Lower leg skin (tissue), 3 donors: ENCODE results near the gene PRMT2.

ENCODE experiments used
- POLR2A ChIP-seq, 2 donors: fragments of 450-650 bp; IDR thresholded peaks; one replicate each; pipeline ENCODE4 v1.6.1; 2016 to 2017; ENCODE audit warnings: antibody characterized with exemption in 2 of 2, mild to moderate bottlenecking in 1 of 2, moderate library complexity in 1 of 2
- TF ChIP-seq, protein P1 (sequence below), 3 donors: fragments of 450-650 bp; IDR thresholded peaks; one replicate each; pipeline ENCODE4 v1.5.1; 2016; ENCODE audit warnings: antibody characterized with exemption in 3 of 3, mild to moderate bottlenecking in 3 of 3, moderate library complexity in 2 of 3

DNA sequence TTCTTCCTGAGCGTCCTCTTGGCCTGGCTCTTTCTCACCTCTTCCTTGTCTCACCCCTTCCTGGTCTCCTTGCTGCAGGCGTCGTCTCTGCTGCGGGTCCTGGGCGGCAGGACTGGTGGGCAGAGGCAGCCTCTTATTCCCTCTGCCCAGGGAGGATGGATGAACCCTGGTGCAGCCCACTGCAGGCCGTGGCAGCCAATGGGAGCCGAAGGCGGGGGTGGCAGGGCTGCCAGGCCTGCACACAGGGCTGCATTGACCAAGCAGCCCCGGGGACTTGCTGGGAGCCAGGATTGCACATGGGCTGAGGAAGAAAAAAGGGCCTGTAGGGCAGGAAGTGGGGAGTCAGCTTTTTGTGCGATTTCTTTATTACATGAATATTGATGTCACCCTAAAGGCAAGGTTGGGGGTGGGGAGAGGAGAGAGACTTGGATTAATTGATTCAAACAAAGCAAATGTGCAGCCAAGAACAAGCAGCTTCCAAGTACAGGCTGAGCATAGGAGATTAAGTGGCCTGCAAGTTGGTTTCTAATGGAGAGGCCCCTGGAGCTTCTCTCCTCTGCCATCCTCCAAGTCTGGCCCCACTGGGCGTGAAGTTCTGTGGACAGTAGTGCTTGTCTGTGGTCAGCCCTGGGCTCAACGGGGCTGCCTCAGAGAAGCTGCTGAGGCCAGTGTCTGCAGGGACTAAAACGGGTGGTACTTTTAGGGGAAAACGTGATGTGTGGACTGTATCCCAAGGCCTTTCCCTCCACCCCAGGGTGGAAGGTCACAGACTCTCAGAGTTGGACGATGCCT, 30.3 kb upstream of the PRMT2 start, which contains the start of gene S100B:
- TF ChIP-seq, protein P1, sequence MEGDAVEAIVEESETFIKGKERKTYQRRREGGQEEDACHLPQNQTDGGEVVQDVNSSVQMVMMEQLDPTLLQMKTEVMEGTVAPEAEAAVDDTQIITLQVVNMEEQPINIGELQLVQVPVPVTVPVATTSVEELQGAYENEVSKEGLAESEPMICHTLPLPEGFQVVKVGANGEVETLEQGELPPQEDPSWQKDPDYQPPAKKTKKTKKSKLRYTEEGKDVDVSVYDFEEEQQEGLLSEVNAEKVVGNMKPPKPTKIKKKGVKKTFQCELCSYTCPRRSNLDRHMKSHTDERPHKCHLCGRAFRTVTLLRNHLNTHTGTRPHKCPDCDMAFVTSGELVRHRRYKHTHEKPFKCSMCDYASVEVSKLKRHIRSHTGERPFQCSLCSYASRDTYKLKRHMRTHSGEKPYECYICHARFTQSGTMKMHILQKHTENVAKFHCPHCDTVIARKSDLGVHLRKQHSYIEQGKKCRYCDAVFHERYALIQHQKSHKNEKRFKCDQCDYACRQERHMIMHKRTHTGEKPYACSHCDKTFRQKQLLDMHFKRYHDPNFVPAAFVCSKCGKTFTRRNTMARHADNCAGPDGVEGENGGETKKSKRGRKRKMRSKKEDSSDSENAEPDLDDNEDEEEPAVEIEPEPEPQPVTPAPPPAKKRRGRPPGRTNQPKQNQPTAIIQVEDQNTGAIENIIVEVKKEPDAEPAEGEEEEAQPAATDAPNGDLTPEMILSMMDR (IDR thresholded peaks at IDR 0.05), result no peak
- TF ChIP-seq POLR2A (IDR thresholded peaks at IDR 0.05), result no peak
